AG09319 (cell line): Measurements from ENCODE around the gene KCNB1.
"Not testable (repeated sequence)": the region's sequence is repeated elsewhere in the genome, so short reads cannot be mapped to it uniquely, and the experiment has no call there.

Source experiments
- DNase-seq: peaks from one replicate; pipeline ENCODE4 v3.0.0-alpha.2; 2010; ENCODE audit warnings: low read depth; ENCODE audit errors: extremely low read depth
- CTCF ChIP-seq: IDR thresholded peaks from 2 replicates; pipeline ENCODE4 v1.5.1; 2011; ENCODE audit warnings: low read depth, mild to moderate bottlenecking, inconsistent platforms, low read length, moderate library complexity

Gene KCNB1

GRCh38 chr20:49318430-49319207 lies 163.8 kb downstream of the KCNB1 start:
- no peak for DNase-seq

GRCh38 chr20:49318091-49318429 lies 164.4 kb downstream of the KCNB1 start:
- no peak for TF ChIP-seq CTCF
- DNase-seq = no peak

More at GRCh38 chr20:49318430-49319207, 163.8 kb downstream of the KCNB1 start:
- TF ChIP-seq CTCF = no peak

- DNase-seq = no peak
- no peak for TF ChIP-seq CTCF
Observed at GRCh38 chr20:49316704-49317103, 165.8 kb downstream of the KCNB1 start.

- no peak for TF ChIP-seq CTCF
- DNase-seq = no peak
Observed at GRCh38 chr20:49315580-49315979, 166.9 kb downstream of the KCNB1 start.

- DNase-seq = not testable (repeated sequence)
Observed at GRCh38 chr20:49314052-49314451, 168.4 kb downstream of the KCNB1 start.
